MM.1S (cell line): ENCODE measurements around the gene MAGEB17.

Experiments used
- DNase-seq: peaks from one replicate; pipeline ENCODE4 v3.0.0-alpha.2; 2015
- H2AFZ ChIP-seq: fragments of 300-600 bp; sonication (generic); 2 replicates; pipeline ENCODE4 v1.6.0; 2016; ENCODE audit warnings: antibody characterized with exemption, low read length
- H3F3A ChIP-seq: fragments of 300-600 bp; sonication (generic); 2 replicates; pipeline ENCODE4 v1.6.1; 2016; ENCODE audit warnings: mild to moderate bottlenecking, antibody characterized with exemption, low read length, moderate library complexity, mixed read lengths; ENCODE audit not compliant: insufficient read depth
- H3K27ac ChIP-seq: fragments of 300-600 bp; sonication (generic); 2 replicates; pipeline ENCODE4 v1.5.1; 2016; ENCODE audit warnings: mild to moderate bottlenecking, low read length
- H3K27me3 ChIP-seq: fragments of 300-600 bp; sonication (generic); replicated peaks from 2 replicates; pipeline ENCODE4 v1.6.0; 2016; ENCODE audit warnings: low read length; ENCODE audit not compliant: insufficient read depth
- H3K36me3 ChIP-seq: fragments of 300-600 bp; sonication (generic); replicated peaks from 2 replicates; pipeline ENCODE4 v1.6.1; 2016; ENCODE audit warnings: mild to moderate bottlenecking, low read length, mixed read lengths; ENCODE audit not compliant: insufficient read depth
- H3K4me1 ChIP-seq: fragments of 300-600 bp; sonication (generic); 2 replicates; pipeline ENCODE4 v1.6.1; 2016; ENCODE audit warnings: low read length, mixed read lengths
- H3K4me2 ChIP-seq: fragments of 300-600 bp; sonication (generic); 2 replicates; pipeline ENCODE4 v1.6.0; 2016; ENCODE audit warnings: low read depth, low read length
- H3K4me3 ChIP-seq: fragments of 300-600 bp; sonication (generic); 2 replicates; pipeline ENCODE4 v1.5.1; 2016; ENCODE audit warnings: low read length, mixed read lengths
- H3K79me2 ChIP-seq: fragments of 300-600 bp; sonication (generic); 2 replicates; pipeline ENCODE4 v1.6.1; 2016; ENCODE audit warnings: mixed run types, low read length, mixed read lengths
- H3K9ac ChIP-seq: fragments of 300-600 bp; sonication (generic); 2 replicates; pipeline ENCODE4 v1.6.1; 2016; ENCODE audit warnings: low read length, mixed read lengths
- H3K9me2 ChIP-seq: fragments of 300-600 bp; sonication (generic); replicated peaks from 2 replicates; pipeline ENCODE4 v1.6.1; 2016; ENCODE audit warnings: mild to moderate bottlenecking, low read length, mixed read lengths; ENCODE audit not compliant: insufficient read depth
- H3K9me3 ChIP-seq: fragments of 300-600 bp; sonication (generic); replicated peaks from 2 replicates; pipeline ENCODE4 v1.6.1; 2016; ENCODE audit warnings: mild to moderate bottlenecking, low read length, mixed read lengths; ENCODE audit not compliant: insufficient read depth
- H4K20me1 ChIP-seq: fragments of 300-600 bp; sonication (generic); 2 replicates; pipeline ENCODE4 v1.6.1; 2016; ENCODE audit warnings: mild to moderate bottlenecking, low read length, moderate library complexity, mixed read lengths; ENCODE audit not compliant: insufficient read depth
- EZH2 ChIP-seq: fragments of 300-600 bp; sonication (generic); optimal IDR thresholded peaks from 2 replicates; pipeline ENCODE3; 2017; ENCODE audit warnings: low read depth, mild to moderate bottlenecking, antibody characterized with exemption, low read length, mixed read lengths
- EZH2phosphoT487 ChIP-seq: fragments of 300-600 bp; sonication (generic); IDR thresholded peaks from 2 replicates; pipeline ENCODE4 v1.6.1; 2018; ENCODE audit warnings: antibody characterized with exemption, low read length
- TF ChIP-seq, protein P1 (sequence below): fragments of 300-600 bp; sonication (generic); IDR thresholded peaks from 2 replicates; pipeline ENCODE4 v1.5.1; 2016; ENCODE audit warnings: antibody characterized with exemption, low read length, mixed read lengths

MAGEB17 gene

DNA sequence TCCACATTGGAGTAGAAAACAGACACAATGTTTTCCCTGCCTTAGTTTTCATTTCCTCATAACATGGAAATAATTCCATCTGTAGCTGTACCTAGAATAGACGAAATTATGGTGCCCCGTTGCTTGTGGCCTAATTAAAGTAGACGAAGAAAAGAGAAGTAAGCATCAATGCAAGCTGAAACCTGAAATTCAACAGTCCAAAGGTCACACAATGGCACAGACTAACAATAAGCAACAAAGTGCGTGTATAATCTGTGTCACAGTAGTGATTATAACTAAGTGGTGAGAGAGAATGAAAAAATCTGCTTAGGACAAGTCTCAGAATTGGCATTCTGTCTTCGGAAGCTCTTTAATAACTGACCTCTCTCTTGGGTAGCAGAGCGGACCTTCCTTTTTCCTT lies 24.3 kb downstream of the MAGEB17 start:
- Histone ChIP-seq H3K27ac (no peak overlapping the region), H3K9me3 (no peaks in the 10 kb centered on the region)

DNA sequence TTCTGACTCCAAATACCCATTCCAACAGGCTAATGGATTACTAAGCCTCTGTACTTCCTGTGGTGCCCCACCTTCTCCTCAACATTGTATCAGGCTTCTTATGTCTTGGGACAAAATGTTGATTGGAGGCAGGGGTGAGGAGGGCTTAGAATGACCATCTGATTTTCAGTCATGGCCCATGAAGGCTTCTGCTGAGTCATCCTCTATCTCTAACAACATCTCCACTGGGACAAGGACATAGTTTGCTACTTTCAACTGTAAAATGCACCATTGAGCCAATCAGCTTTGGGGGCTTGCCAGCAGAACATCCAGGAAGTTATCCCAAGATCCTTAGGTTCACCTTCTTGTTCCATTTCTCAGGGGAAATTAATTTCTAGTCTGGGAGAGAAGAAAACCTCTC lies 29.5 kb downstream of the MAGEB17 start:
- Histone ChIP-seq H3K4me2 (no peak overlapping the region), H3K9me2 (no peaks in the 10 kb centered on the region), H3K79me2 (no peaks in the 10 kb centered on the region), H3K9ac (no peak overlapping the region), H3K4me1 (no peaks in the 10 kb centered on the region), H3K9me3 (no peaks in the 10 kb centered on the region), H3K4me3 (no peak overlapping the region), H2AFZ (no peak overlapping the region), H3K27me3 (no peaks in the 10 kb centered on the region), H4K20me1 (no peaks in the 10 kb centered on the region), H3K36me3 (no peaks in the 10 kb centered on the region), H3K27ac (no peak overlapping the region), H3F3A (no peaks in the 10 kb centered on the region)
- TF ChIP-seq EZH2phosphoT487 = no peak
- TF ChIP-seq, protein P1, sequence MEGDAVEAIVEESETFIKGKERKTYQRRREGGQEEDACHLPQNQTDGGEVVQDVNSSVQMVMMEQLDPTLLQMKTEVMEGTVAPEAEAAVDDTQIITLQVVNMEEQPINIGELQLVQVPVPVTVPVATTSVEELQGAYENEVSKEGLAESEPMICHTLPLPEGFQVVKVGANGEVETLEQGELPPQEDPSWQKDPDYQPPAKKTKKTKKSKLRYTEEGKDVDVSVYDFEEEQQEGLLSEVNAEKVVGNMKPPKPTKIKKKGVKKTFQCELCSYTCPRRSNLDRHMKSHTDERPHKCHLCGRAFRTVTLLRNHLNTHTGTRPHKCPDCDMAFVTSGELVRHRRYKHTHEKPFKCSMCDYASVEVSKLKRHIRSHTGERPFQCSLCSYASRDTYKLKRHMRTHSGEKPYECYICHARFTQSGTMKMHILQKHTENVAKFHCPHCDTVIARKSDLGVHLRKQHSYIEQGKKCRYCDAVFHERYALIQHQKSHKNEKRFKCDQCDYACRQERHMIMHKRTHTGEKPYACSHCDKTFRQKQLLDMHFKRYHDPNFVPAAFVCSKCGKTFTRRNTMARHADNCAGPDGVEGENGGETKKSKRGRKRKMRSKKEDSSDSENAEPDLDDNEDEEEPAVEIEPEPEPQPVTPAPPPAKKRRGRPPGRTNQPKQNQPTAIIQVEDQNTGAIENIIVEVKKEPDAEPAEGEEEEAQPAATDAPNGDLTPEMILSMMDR = no peak
- no peak for TF ChIP-seq EZH2
- DNase-seq = no peak

More for the DNA sequence above, 24.3 kb downstream of the MAGEB17 start:
- Histone ChIP-seq H3K4me2 (no peak overlapping the region), H3K4me3 (no peak overlapping the region), H3K9me2 (no peaks in the 10 kb centered on the region), H3K9ac (no peak overlapping the region), H2AFZ (no peak overlapping the region), H3K27me3 (no peaks in the 10 kb centered on the region), H3K36me3 (no peaks in the 10 kb centered on the region), H3K4me1 (no peaks in the 10 kb centered on the region), H4K20me1 (no peaks in the 10 kb centered on the region), H3F3A (no peaks in the 10 kb centered on the region), H3K79me2 (no peaks in the 10 kb centered on the region)
- DNase-seq = no peak
- no peak for TF ChIP-seq EZH2
- no peak for TF ChIP-seq EZH2phosphoT487
- TF ChIP-seq, protein P1 = no peak

DNA sequence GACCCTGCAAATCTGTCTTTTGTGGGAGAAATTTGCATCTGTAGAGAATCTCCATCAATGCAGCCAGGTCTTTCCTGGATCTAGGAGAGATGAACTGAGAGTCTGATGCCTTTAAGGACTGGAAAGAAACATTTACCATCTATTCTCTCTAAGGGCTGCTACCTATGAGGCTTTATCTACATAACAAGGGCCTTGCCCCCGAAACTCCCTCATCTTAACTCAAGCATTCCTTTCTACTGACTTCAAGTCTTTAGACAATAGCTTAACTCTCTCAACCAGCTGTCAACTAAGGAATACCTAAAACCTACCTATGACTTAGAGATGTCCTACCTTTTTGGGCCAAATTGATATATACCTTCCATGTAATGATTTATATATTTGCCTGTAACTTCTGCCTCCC lies 32.1 kb downstream of the MAGEB17 start:
- Histone ChIP-seq H3K9ac (no peak overlapping the region), H3K27ac (no peak overlapping the region)

More for the DNA sequence above, 32.1 kb downstream of the MAGEB17 start:
- H3K9me3 ChIP-seq = no peaks in the 10 kb centered on the region
- no peaks in the 10 kb centered on the region for H3K27me3 ChIP-seq
- H3K4me3 ChIP-seq = no peak overlapping the region
- H4K20me1 ChIP-seq = no peaks in the 10 kb centered on the region
- no peaks in the 10 kb centered on the region for H3K4me1 ChIP-seq
- H3F3A ChIP-seq = no peaks in the 10 kb centered on the region
- no peaks in the 10 kb centered on the region for H3K9me2 ChIP-seq
- H2AFZ ChIP-seq = no peak overlapping the region
- no peaks in the 10 kb centered on the region for H3K36me3 ChIP-seq
- DNase-seq = no peak
- H3K79me2 ChIP-seq = no peaks in the 10 kb centered on the region
- no peak overlapping the region for H3K4me2 ChIP-seq
- TF ChIP-seq EZH2 (no peak), EZH2phosphoT487 (no peak)
- TF ChIP-seq, protein P1 = no peak
